ENCODE results near the gene DNPEP.
"Not testable (repeated sequence)": the region's sequence is repeated elsewhere in the genome, so short reads cannot be mapped to it uniquely, and the experiment has no call there.

The DNPEP gene

GRCh38 chr2:219410390-219410789 lies 22.7 kb upstream of the DNPEP start:
- TF ChIP-seq CTCF (conservative IDR thresholded peaks at IDR 0.05; ENCODE audit: low read depth, low read length), result no peak
- no peak for DNase-seq (ENCODE audit: low read depth)
- no peak overlapping the region for H3K4me3 ChIP-seq (ENCODE audit: low read length)

GRCh38 chr2:219409619-219410018 lies 21.9 kb upstream of the DNPEP start:
- no peak for DNase-seq (ENCODE audit: low read depth)
- no peak for TF ChIP-seq CTCF (conservative IDR thresholded peaks at IDR 0.05; ENCODE audit: low read depth, low read length)
- H3K4me3 ChIP-seq (ENCODE audit: low read length), result no peak overlapping the region

GRCh38 chr2:219408631-219409030 lies 20.9 kb upstream of the DNPEP start:
- TF ChIP-seq CTCF (conservative IDR thresholded peaks at IDR 0.05; ENCODE audit: low read depth, low read length), result no peak
- no peak for DNase-seq (ENCODE audit: low read depth)
- no peak overlapping the region for H3K4me3 ChIP-seq (ENCODE audit: low read length)

GRCh38 chr2:219408204-219408603 lies 20.5 kb upstream of the DNPEP start:
- no peak for TF ChIP-seq CTCF (conservative IDR thresholded peaks at IDR 0.05; ENCODE audit: low read depth, low read length)
- DNase-seq (ENCODE audit: low read depth), result no peak
- no peak overlapping the region for H3K4me3 ChIP-seq (ENCODE audit: low read length)

- not testable (repeated sequence) for H3K4me3 ChIP-seq (ENCODE audit: low read length); DNase-seq (ENCODE audit: low read depth)
Observed at GRCh38 chr2:219407343-219407742, 19.6 kb upstream of the DNPEP start.

- DNase-seq (ENCODE audit: low read depth), result peak; percentile 13
- no peak overlapping the region for H3K4me3 ChIP-seq (ENCODE audit: low read length)
- no peak for TF ChIP-seq CTCF (conservative IDR thresholded peaks at IDR 0.05; ENCODE audit: low read depth, low read length)
Observed at GRCh38 chr2:219406861-219407230, 19.1 kb upstream of the DNPEP start.

- TF ChIP-seq CTCF (conservative IDR thresholded peaks at IDR 0.05; ENCODE audit: low read depth, low read length), result no peak
- no peak for DNase-seq (ENCODE audit: low read depth)
- H3K4me3 ChIP-seq (ENCODE audit: low read length), result no peak overlapping the region
Observed at GRCh38 chr2:219405958-219406860, 18.5 kb upstream of the DNPEP start.
